HG02981 (cell line): ENCODE measurements around the gene ANOS1.

Experiments used
- ATAC-seq: cut with Tn5 transposase; IDR thresholded peaks from one replicate; pipeline ENCODE4 v1.9.1; 2021; ENCODE audit warnings: mild to moderate bottlenecking, moderate library complexity; ENCODE audit not compliant: unreplicated experiment

Gene ANOS1

GRCh38 chrX:8721536-8721935, 10.4 kb downstream of the ANOS1 start:
- ATAC-seq: no peak

DNA sequence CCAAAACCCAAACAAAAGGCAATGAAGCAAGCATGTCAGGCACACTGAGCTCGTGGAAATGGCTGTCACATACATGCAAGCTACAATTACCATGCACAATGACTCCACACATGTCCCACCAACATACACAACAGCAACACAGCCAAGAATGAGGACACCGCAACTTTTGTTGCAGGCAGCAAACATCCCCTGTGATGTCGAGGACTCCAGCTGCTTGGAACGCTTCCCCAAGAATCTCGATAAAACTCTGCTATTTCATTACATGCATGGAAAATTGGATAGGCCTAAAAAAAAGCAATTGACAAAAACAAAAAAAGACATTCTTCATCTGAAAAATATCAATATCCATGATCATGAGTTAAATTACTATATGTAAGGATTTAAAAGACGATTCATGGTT, 11.8 kb downstream of the ANOS1 start:
- ATAC-seq: no peak

- no peak for ATAC-seq
Measured at GRCh38 chrX:8717354-8717753, 14.6 kb downstream of the ANOS1 start.

GRCh38 chrX:8714164-8714563, 17.8 kb downstream of the ANOS1 start:
- ATAC-seq: no peak

DNA sequence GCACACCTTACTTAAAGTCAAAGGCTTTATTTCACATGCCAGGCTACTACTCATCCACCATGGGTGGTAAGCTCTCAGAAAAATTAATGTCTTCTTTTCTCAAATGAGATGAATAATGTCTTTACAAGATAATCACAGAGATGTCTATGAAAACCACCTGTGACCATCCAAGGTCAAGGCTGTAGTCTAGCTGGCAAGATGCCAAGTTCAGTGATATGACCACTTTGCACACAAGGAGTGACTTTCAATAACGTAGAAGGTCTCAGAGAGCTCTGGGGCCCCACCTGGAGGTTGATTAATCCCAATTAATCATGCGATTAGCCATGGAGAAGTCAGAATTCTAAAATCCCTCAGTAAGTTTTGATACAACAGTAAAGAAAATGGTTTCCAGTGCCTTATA, 20.5 kb downstream of the ANOS1 start:
- no peak for ATAC-seq

DNA sequence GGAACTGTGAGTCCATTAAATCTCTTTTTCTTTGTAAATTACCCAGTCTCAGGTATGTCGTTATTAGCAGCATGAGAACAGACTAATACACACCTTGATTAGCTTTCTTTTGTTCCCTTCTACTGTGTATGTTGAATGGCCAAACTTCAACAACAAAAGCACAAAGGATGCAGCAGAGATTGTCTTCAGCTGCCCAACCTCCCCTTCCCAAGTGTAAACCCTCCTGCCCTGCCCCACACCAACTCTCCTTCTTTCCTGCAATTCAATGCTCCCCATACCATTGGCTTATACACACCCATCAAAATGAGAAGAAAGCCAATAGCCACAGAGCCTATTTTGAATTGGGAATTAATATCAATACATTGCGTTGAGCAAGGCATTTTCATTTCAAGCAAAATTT, 27.8 kb downstream of the ANOS1 start:
- no peak for ATAC-seq

DNA sequence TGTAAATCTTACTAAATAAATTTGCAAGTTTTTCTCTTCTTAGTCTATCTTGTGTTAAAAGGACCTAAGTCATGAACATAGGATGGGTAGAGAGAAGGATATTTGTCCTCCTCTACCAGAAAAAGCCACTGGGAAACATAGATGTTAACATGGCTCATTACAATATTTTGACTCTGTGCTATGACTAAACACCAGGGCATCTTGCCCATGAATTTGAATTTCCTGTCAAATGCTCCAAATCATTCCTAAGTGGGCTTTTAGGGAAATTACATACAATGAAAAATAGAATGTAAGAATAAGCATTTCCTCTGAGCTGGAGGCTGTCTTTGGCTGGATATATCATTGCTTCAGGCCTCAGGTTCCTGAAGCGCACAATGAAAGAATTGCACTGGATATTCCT, 39.1 kb downstream of the ANOS1 start:
- no peak for ATAC-seq

GRCh38 chrX:8689473-8689872, 42.5 kb downstream of the ANOS1 start:
- ATAC-seq: no peak

- ATAC-seq: no peak
Measured at GRCh38 chrX:8688776-8689175, 43.2 kb downstream of the ANOS1 start.

GRCh38 chrX:8684201-8684965, 47.6 kb downstream of the ANOS1 start:
- no peak for ATAC-seq

DNA sequence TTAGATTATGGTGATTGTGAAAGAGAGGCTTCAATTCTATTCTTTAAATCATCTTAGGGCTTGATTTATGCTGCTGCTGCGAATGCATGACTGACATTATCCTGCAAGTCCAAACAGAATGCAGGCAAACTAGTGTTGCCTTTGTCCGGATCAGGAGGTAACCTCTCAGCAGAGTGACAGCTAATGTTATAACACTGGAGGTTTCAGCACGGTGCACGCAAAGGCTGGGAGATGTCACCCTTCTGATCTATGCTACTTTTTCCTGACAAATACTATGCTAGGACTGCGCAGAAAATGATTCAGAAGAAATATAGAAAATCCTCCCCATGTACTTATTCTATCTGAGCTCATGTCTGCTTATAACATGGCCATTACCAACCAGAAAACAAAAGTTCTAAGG, 48.2 kb downstream of the ANOS1 start:
- ATAC-seq: no peak

GRCh38 chrX:8679550-8679949, 52.4 kb downstream of the ANOS1 start:
- ATAC-seq: no peak

- no peak for ATAC-seq
Measured at GRCh38 chrX:8675006-8675630, 56.8 kb downstream of the ANOS1 start.

- ATAC-seq: no peak
Measured at GRCh38 chrX:8673201-8673600, 58.7 kb downstream of the ANOS1 start.

DNA sequence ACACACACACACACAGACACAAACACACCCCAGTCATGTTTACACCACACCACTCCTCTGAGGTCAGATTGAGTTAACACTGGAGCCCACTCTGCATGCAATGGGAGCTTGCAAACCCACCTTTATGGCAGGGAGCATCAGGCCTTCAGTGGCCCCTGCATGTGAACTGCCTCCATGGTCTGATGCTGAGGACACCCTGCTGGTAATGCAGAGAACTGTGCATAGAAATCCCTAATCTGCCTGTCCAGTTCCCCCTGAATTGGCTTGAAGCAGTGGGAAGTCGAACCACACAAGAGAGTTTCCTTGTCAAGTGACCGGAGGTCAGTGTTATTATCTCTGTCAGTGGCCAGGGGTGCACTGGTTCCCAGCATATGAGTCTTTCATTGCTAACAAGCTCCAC, 59.8 kb downstream of the ANOS1 start:
- ATAC-seq: no peak

- no peak for ATAC-seq
Measured at GRCh38 chrX:8668813-8669212, 63.1 kb downstream of the ANOS1 start.

DNA sequence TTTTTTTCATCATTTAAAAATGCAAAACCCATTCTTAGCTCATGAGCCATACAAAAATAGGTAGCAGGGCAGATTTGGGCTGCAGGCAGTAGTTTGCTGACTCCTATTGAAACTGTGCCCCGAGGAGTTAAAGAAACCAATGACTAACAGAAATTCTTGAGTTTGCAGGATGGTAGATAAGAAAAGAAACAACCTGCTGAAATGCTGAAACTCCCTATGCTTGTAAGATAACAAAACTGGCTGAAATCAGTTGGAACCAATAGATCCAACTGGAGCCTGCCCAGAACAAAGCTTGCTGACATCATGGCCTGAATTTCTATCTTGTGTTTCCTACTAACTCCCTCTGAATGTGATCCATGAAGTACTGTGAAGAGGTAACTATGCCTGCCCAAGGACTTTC, 68.6 kb downstream of the ANOS1 start:
- ATAC-seq: no peak

DNA sequence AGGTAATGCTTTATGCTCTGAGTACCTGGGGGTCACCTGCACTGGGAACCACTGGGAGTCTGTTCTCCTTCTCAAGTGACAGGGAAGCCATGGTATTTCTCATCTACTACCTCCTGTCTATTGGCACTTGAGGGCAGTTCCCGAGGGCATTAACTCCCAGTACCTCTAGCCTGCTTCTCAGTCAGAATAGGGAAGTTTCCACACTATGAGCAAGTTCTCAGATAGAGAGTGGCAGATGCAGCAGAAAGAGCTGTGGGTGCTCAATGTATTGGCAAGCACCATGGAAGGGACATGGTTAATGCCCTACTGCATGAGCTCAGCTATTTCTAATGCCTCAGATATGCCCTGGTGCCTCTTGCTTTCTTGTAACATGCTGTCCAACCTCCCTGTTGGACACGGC, 74.1 kb downstream of the ANOS1 start:
- no peak for ATAC-seq

GRCh38 chrX:8653956-8654355, 78.0 kb downstream of the ANOS1 start:
- no peak for ATAC-seq

DNA sequence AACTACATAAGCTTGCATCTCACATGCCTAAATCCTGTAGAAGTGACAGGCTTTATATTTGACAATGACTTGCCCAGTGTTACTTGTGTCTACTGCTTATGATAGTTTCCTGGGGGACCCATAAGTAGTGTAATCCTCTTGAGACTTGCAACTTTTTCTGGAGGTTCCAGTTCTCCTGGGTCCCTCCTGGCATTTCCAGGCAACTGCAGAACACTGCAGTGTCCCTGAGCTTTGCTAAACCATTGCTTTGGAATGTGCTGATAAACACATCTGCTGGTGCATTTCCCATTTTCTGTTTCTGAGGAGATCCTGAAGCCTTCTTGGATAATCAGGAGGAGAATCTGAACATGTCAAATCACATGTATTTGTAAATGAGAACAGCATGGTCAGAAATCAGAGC, 82.0 kb downstream of the ANOS1 start:
- no peak for ATAC-seq

DNA sequence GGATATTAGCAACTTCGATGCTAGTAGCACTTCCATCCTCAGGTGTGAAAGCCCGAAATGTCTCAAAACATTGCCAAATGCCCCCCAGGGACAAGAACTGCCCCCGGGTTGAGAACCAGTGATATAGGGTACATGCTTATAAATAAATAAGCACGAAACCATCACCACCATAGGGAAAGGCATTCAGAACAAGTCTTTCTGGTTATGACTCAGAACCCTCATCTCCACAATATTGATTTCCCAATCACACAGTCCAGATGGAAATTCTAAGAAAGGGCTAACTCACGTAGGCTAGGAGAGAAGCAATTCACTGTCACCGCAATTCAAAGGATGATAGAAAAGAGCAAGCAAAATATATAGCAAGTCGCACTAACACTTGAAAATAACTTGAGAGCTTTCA, 84.8 kb downstream of the ANOS1 start:
- ATAC-seq: no peak

DNA sequence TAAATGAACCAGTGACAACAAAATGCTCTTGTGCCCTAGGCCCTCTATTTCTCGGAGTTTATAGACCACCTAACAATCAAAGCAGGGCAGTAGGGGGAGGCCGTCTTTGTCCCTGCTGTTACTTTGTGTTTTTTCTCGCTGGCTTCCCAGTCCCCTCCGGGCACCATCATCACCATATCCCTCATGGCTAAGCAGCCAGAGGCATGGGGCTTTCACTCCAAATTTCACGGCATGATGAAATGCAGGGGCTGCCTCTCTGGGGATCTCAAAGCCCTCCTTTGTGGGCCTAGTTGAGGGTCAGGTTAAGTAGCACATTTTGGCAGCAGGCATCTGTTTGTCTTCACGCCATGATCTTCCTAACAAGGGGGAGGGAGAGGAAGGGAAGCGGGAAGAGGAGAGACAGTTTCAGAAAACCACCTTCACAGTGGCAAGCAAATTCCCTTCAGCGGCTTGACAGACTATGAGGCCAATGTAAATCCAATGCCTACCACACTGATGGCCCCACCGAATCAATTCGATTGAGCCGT, 91.9 kb downstream of the ANOS1 start:
- ATAC-seq: no peak

DNA sequence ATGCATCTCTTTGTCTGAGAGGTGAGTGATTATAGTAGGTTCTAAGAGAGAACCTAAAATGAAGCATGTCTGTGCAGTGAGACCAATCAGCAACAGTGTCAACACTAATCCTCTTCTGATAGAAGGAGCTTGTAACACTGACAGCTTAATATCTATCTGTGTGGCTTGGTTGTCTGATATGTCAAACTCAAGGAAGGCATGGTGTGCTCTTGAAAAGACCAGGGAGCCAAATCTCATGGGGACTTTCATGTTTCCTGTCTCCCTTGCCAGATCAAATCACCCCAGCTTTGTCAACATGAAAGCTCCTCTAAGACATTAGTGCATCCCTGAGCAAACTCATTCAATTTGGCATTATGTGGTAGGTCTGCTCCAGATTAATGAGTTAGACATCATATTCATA, 95.4 kb downstream of the ANOS1 start:
- no peak for ATAC-seq
